Mesendoderm (in vitro differentiated cells): ENCODE measurements around the gene PGM3.
A peak's percentile ranks its signal among the peaks of the same experiment; 100 is the strongest.
"Not testable (repeated sequence)": the region's sequence is repeated elsewhere in the genome, so short reads cannot be mapped to it uniquely, and the experiment has no call there.

ENCODE experiments used
- DNase-seq: peaks from one replicate; pipeline ENCODE4 v3.0.0; 2013
- H2AK5ac ChIP-seq: 2 replicates; pipeline ENCODE4 v1.6.1; 2013; ENCODE audit warnings: low read length, inconsistent platforms
- H2BK120ac ChIP-seq: 2 replicates; pipeline ENCODE4 v1.6.1; 2013; ENCODE audit warnings: low read depth, mild to moderate bottlenecking, low read length, moderate library complexity, mixed read lengths
- H2BK15ac ChIP-seq: replicated peaks from 2 replicates; pipeline ENCODE4 v1.6.1; 2013; ENCODE audit warnings: low read depth, mild to moderate bottlenecking, moderate library complexity
- H2BK5ac ChIP-seq: 2 replicates; pipeline ENCODE4 v1.6.1; 2013; ENCODE audit warnings: low read length, inconsistent platforms
- H3K18ac ChIP-seq: 2 replicates; pipeline ENCODE4 v1.6.1; 2013; ENCODE audit warnings: mild to moderate bottlenecking, low read length, mixed read lengths
- H3K23ac ChIP-seq: one replicate; pipeline ENCODE4 v1.6.1; 2013; ENCODE audit warnings: low read length
- H3K27ac ChIP-seq: 2 replicates; pipeline ENCODE4 v1.5.1; 2013; ENCODE audit warnings: low read depth, mild to moderate bottlenecking, inconsistent platforms, low read length, moderate library complexity
- H3K27me3 ChIP-seq: 2 replicates; pipeline ENCODE4 v1.6.1; 2013; ENCODE audit warnings: low read length, control low read depth, mild to moderate bottlenecking, inconsistent platforms; ENCODE audit not compliant: insufficient read depth, poor library complexity
- H3K36me3 ChIP-seq: 2 replicates; pipeline ENCODE4 v1.6.1; 2013; ENCODE audit warnings: low read length, inconsistent platforms; ENCODE audit not compliant: control insufficient read depth, insufficient read depth
- H3K4ac ChIP-seq: one replicate; pipeline ENCODE4 v1.6.1; 2013; ENCODE audit warnings: low read depth, mild to moderate bottlenecking, low read length, moderate library complexity
- H3K4me1 ChIP-seq: 2 replicates; pipeline ENCODE4 v1.6.1; 2013; ENCODE audit warnings: low read depth, low read length, inconsistent platforms; ENCODE audit not compliant: control insufficient read depth
- H3K4me2 ChIP-seq: 2 replicates; pipeline ENCODE4 v1.6.1; 2013; ENCODE audit warnings: low read length
- H3K4me3 ChIP-seq: 2 replicates; pipeline ENCODE4 v1.5.1; 2013; ENCODE audit warnings: mild to moderate bottlenecking, low read length
- H3K56ac ChIP-seq: one replicate; pipeline ENCODE4 v1.6.1; 2013; ENCODE audit warnings: low read length
- H3K79me1 ChIP-seq: 2 replicates; pipeline ENCODE4 v1.6.1; 2013; ENCODE audit warnings: low read length, inconsistent platforms
- H3K79me2 ChIP-seq: 2 replicates; pipeline ENCODE4 v1.6.1; 2013; ENCODE audit warnings: mild to moderate bottlenecking, low read length; ENCODE audit not compliant: control insufficient read depth, insufficient read depth
- H3K9ac ChIP-seq: 2 replicates; pipeline ENCODE4 v1.6.1; 2013; ENCODE audit warnings: low read length, inconsistent platforms
- H4K5ac ChIP-seq: one replicate; pipeline ENCODE4 v1.6.1; 2013; ENCODE audit warnings: low read length
- H4K8ac ChIP-seq: one replicate; pipeline ENCODE4 v1.6.1; 2013; ENCODE audit warnings: low read depth, mild to moderate bottlenecking, control low read depth, low read length, moderate library complexity
- WGBS: extraction: QIAGEN DNeasy Blood & Tissue Kit; methylation state at CpG from one replicate; pipeline ENCODE4 v1.1.7; 2013; ENCODE audit warnings: low lambda C conversion rate, missing lambda C conversion rate; ENCODE audit not compliant: insufficient coverage; ENCODE audit errors: extremely low coverage; 5-methylcytosine and 5-hydroxymethylcytosine counted together

Gene PGM3

GRCh38 chr6:83199173-83199862, 6.3 kb upstream of the PGM3 start:
- H3K27ac ChIP-seq, result no peak overlapping the region
- no peak overlapping the region for H3K4ac ChIP-seq
- no peak overlapping the region for H4K5ac ChIP-seq
- H3K4me2 ChIP-seq, result no peak overlapping the region
- H3K27me3 ChIP-seq, result no peaks in the 10 kb centered on the region
- no peak for DNase-seq
- H3K79me2 ChIP-seq, result no peaks in the 10 kb centered on the region
- H3K23ac ChIP-seq, result no peak overlapping the region
- H3K79me1 ChIP-seq, result no peaks in the 10 kb centered on the region
- H4K8ac ChIP-seq, result no peak overlapping the region
- no CpG with 5 or more reads among the region's 5 CpGs for WGBS
- H3K56ac ChIP-seq, result no peak overlapping the region
- H3K18ac ChIP-seq, result no peak overlapping the region
- H2BK120ac ChIP-seq, result no peak overlapping the region
- H3K36me3 ChIP-seq, result no peaks in the 10 kb centered on the region
- no peak overlapping the region for H3K9ac ChIP-seq
- H2AK5ac ChIP-seq, result no peak overlapping the region
- H3K4me3 ChIP-seq, result no peak overlapping the region
- no peak overlapping the region for H2BK15ac ChIP-seq
- no peaks in the 10 kb centered on the region for H3K4me1 ChIP-seq
- no peak overlapping the region for H2BK5ac ChIP-seq

DNA sequence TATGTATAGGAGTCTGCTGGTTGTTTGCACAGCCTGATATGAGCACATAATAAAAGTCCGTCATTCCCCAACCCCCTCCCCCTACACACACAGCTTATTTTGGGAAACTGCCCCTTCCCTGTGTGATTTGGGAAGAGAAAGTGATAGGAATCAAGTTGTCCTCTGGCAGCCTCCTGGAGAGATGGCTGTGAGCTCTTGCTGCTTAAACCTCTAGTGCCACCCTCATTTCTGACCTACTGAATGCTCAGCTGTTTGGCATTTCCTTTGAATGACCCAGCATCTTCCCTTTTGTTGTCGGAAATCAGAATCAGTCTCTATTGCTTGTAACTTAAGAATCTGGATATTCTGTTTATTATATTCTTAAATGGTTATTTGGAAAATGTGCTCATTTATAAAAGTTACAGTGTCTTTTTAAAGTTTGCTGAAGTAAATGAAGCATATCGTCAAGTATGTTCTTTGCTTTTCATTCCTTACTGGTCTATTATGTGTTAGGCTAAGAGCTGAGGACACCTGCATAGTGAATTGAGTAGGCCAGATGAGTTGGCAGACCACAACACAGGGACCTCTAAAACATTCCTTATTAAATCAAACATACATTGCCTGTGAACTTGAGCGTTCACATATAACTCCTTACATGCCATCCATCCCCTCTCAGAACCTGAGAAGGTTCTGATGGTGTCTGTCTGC, 5.6 kb upstream of the PGM3 start:
- no peak for DNase-seq
- Histone ChIP-seq H3K79me2 (no peaks in the 10 kb centered on the region), H3K56ac (no peak overlapping the region), H3K4me1 (no peaks in the 10 kb centered on the region), H3K4me2 (no peak overlapping the region), H2BK15ac (no peak overlapping the region), H3K27me3 (no peaks in the 10 kb centered on the region), H3K9ac (no peak overlapping the region), H3K36me3 (no peaks in the 10 kb centered on the region), H4K5ac (no peak overlapping the region), H3K23ac (no peak overlapping the region), H3K4ac (no peak overlapping the region), H2AK5ac (no peak overlapping the region), H3K18ac (no peak overlapping the region), H3K79me1 (no peaks in the 10 kb centered on the region), H2BK5ac (no peak overlapping the region), H3K27ac (no peak overlapping the region), H2BK120ac (no peak overlapping the region), H4K8ac (no peak overlapping the region), H3K4me3 (no peak overlapping the region)
- WGBS, result no CpG with 5 or more reads among the region's 4 CpGs

GRCh38 chr6:83193747-83194566, 892 bp upstream of the PGM3 start:
- peak overlapping the region; percentile 83 for H3K9ac ChIP-seq
- peak overlapping the region; percentile 60 for H3K23ac ChIP-seq
- peaks cover 2% of the 10 kb centered on the region for H3K36me3 ChIP-seq
- H2BK15ac ChIP-seq, result no peak overlapping the region
- no peak overlapping the region for H2BK5ac ChIP-seq
- H2AK5ac ChIP-seq, result no peak overlapping the region
- H3K4me1 ChIP-seq, result peaks cover 4% of the 10 kb centered on the region
- DNase-seq, result peak; percentile 77
- no peak overlapping the region for H3K4ac ChIP-seq
- peak overlapping the region; percentile 67 for H3K27ac ChIP-seq
- peak overlapping the region; percentile 85 for H3K56ac ChIP-seq
- H4K5ac ChIP-seq, result no peak overlapping the region
- H3K4me2 ChIP-seq, result peak overlapping the region; percentile 74
- H4K8ac ChIP-seq, result no peak overlapping the region
- peak overlapping the region; percentile 73 for H3K4me3 ChIP-seq
- no peak overlapping the region for H2BK120ac ChIP-seq
- peaks cover 10% of the 10 kb centered on the region for H3K79me1 ChIP-seq
- H3K79me2 ChIP-seq, result peaks cover 24% of the 10 kb centered on the region
- H3K27me3 ChIP-seq, result no peaks in the 10 kb centered on the region
- peak overlapping the region; percentile 83 for H3K18ac ChIP-seq
- no CpG with 5 or more reads among the region's 44 CpGs for WGBS

GRCh38 chr6:83192456-83192855, 609 bp downstream of the PGM3 start:
- Histone ChIP-seq H3K4me2 (peak overlapping the region; percentile 77), H2BK5ac (no peak overlapping the region), H3K9ac (peak overlapping the region; percentile 98), H3K79me1 (peaks cover 10% of the 10 kb centered on the region), H2BK15ac (no peak overlapping the region), H3K23ac (no peak overlapping the region), H3K4ac (no peak overlapping the region), H3K27ac (no peak overlapping the region), H2AK5ac (no peak overlapping the region), H3K4me3 (peak overlapping the region; percentile 93), H3K79me2 (peaks cover 24% of the 10 kb centered on the region), H3K56ac (peak overlapping the region; percentile 99), H4K5ac (no peak overlapping the region), H4K8ac (no peak overlapping the region), H2BK120ac (no peak overlapping the region), H3K36me3 (peaks cover 2% of the 10 kb centered on the region), H3K27me3 (no peaks in the 10 kb centered on the region), H3K4me1 (peaks cover 4% of the 10 kb centered on the region), H3K18ac (peak overlapping the region; percentile 17)
- DNase-seq, result no peak
- no CpG with 5 or more reads among the region's 4 CpGs for WGBS

DNA sequence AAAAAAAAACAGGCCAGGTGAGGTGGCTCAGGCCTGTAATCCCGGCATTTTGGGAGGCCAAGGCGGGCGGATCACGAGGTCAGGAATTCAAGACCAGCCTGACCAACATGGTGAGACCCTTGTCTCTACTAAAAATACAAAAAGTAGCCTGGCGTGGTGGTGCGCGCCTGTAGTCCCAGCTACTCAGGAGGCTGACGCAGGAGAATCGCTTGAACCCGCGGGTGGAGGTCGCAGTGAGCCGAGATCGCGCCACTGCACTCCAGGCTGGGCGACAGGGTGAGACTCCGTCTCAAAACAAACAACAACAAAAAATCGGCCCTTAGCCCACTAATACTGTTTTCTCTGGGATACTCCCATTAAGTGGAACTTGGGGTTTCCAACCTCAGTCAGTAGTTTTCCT, 1.1 kb downstream of the PGM3 start:
- not testable (repeated sequence) for H3K36me3 ChIP-seq, H2BK120ac ChIP-seq, H4K8ac ChIP-seq, H3K27me3 ChIP-seq, H3K23ac ChIP-seq, H3K4ac ChIP-seq, H4K5ac ChIP-seq, H2BK15ac ChIP-seq, H2AK5ac ChIP-seq, H3K27ac ChIP-seq, H3K4me1 ChIP-seq, H2BK5ac ChIP-seq, H3K18ac ChIP-seq, DNase-seq
- H3K4me2 ChIP-seq, result peak overlapping the region; percentile 77
- peak overlapping the region; percentile 98 for H3K9ac ChIP-seq
- H3K4me3 ChIP-seq, result peak overlapping the region; percentile 48
- H3K79me2 ChIP-seq, result peaks cover 24% of the 10 kb centered on the region
- H3K56ac ChIP-seq, result peak overlapping the region; percentile 18
- WGBS, result no CpG with 5 or more reads among the region's 18 CpGs
- H3K79me1 ChIP-seq, result peaks cover 10% of the 10 kb centered on the region
